GM19467 (cell line): Measurements from ENCODE around the gene ADAM22.
A peak's percentile ranks its signal among the peaks of the same experiment; 100 is the strongest.

Experiments
- ATAC-seq: cut with Tn5 transposase; IDR thresholded peaks from one replicate; pipeline ENCODE4 v1.9.1; 2021; ENCODE audit warnings: mild to moderate bottlenecking, moderate library complexity; ENCODE audit not compliant: unreplicated experiment

Gene ADAM22

GRCh38 chr7:88212918-88213317, 278.9 kb downstream of the ADAM22 start:
- no peak for ATAC-seq

GRCh38 chr7:88214456-88214855, 280.4 kb downstream of the ADAM22 start:
- ATAC-seq: no peak

GRCh38 chr7:88215295-88215694, 281.2 kb downstream of the ADAM22 start:
- no peak for ATAC-seq

- no peak for ATAC-seq
Observed at GRCh38 chr7:88216276-88216675, 282.2 kb downstream of the ADAM22 start.

DNA sequence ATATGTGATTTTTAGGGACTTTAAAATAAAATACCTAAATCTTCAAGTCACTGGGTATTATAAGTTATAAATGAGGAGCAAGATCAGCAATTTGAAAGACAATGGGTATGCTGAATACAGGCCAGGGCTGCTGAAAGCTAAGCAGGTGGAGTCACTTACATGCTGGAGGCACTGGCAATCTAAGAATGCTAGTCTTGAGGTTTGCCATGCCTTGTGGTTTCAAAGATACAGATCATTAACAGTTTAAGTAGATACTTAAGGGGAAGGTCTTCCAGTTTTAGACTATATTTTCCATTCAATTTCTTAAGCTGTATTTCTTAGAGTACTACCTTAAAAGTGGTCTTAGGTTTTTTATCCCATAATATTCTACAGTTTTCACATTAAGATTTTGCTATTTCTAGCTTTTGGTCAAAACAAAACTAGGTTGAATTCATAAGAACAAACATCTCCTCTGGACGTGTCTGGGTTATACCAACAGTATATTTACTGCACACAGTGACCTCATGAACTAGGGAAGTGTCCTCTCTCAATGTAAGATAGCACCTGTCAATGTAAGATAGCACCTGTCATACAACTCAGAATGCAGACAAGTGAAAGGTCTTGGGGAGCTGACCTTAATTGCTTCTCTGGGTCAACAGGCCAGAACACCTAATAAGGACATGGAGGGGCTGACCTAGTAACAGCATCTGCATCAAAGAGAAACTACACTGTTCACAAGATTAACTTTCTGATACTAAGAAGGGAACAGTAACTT, 283.8 kb downstream of the ADAM22 start:
- ATAC-seq: peak; percentile 78

DNA sequence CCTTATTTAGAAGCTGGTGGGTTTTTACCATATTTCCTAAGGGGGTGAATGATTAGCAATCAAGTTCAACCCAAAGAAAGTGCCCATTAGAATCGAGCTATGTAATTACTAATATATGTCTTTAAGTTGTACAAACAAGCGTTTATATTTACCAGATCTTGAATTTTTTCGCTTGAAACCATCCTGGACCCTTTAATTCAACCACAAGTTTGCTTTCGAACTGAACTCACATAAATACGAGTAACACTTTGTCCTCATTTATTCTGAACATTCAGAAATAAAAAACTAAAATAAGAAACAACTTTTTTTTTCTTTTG, 284.3 kb downstream of the ADAM22 start:
- ATAC-seq: no peak

DNA sequence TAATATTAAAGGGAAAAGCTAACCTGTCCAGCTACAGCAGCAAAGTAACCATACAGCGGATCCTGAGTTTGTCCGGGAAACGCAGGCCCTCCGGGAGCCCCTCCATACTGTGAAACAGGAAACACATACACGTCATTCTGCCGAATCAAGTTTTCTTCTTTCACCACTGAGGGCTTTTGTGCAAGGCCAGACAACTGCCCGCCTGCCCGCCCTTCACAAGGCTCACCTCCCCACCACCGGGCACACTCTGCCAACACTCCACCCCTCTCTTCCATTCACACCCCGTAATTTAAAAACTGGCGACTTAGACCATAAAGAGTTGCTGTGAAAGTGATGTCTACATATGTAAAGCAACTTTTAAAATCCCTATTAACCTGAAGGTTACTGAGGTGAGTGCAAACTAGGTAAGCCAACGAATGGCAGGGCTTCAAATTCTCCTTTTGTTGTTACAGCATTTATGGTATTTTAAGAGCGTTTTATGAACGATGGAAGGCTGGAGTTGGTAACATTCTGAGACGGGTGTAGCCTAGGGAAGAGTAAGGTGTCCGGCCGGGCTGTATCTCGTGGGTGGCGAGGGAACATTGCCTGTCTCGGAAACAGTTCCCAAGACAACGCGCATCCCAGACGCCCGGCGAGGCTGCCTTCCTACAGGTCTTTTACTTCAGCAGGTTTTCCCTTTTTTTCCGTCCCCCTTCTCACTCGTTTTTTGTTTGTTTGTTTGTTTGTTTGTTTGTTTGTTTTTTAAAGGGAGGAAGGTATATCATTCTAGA, 285.0 kb downstream of the ADAM22 start:
- peak; percentile 34 for ATAC-seq

- peak; percentile 64 for ATAC-seq
Observed at GRCh38 chr7:88219781-88220747, 286.0 kb downstream of the ADAM22 start, which contains the start of gene SRI. TSS of gene SRI (minus strand) at chr7:88220038. CDS start at chr7:88220026, 12 bp downstream.

- ATAC-seq: no peak
Observed at GRCh38 chr7:88223265-88223664, 289.2 kb downstream of the ADAM22 start.

GRCh38 chr7:88224601-88225275, 290.7 kb downstream of the ADAM22 start:
- no peak for ATAC-seq

DNA sequence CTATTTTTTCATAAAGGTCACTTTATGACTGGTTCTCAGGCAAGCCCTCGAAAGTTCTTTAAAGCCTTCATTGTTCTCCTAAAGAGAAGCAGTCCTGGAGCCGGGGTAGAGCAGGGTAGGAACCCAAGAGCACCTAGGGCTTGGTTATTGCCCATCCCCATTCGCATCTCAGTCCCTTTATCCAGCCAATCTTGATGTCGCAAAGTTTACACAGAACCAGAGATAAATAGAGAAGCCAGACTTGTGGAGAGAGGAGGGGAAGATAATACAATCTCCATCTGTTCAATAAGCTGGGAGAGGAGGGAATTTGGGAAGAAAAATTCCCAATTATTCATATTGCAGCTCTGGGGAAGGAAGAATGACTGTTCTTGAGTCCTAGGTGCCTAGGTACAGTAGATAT, 292.1 kb downstream of the ADAM22 start:
- ATAC-seq: no peak

GRCh38 chr7:88226886-88227516, 292.9 kb downstream of the ADAM22 start:
- ATAC-seq: no peak

- ATAC-seq: no peak
Observed at GRCh38 chr7:88229302-88229995, 295.4 kb downstream of the ADAM22 start.

DNA sequence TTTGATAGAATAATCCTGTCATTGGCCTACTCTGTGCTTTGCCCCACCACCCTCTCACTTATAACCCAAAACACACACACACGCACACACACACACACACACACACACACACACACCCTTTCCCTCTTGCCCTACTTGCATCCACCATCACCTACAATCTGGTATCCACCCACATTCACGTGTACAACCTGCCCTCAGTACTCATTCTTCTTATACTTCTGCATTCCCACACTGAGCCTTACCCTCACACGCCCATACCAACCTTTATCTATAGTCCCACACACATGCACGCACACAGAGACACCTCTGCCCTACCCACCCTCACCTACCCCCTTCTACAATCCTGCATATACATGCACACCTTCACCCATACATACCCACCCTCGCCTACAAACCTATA, 296.6 kb downstream of the ADAM22 start:
- no peak for ATAC-seq

GRCh38 chr7:88233828-88234227, 299.8 kb downstream of the ADAM22 start:
- ATAC-seq: no peak

DNA sequence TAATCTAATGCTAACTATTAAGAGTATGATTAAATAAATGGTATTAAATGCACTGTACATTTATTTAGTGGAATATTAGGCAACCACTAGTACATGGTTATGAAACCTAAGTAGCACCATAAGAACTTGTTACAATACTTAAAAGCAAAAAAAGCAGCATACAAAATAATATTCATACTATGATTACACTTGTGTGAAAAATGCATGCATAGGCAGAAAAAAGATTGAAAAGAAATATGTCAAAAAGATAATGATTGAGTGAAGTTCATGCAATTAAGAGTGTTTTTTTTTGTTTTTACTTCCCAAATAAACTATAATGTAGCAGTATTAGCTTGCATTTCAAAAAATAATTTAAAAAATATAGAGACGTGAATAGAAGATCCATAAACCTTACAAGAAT, 305.8 kb downstream of the ADAM22 start:
- no peak for ATAC-seq

- peak; percentile 76 for ATAC-seq
Observed at GRCh38 chr7:88243345-88243909, 309.4 kb downstream of the ADAM22 start.

DNA sequence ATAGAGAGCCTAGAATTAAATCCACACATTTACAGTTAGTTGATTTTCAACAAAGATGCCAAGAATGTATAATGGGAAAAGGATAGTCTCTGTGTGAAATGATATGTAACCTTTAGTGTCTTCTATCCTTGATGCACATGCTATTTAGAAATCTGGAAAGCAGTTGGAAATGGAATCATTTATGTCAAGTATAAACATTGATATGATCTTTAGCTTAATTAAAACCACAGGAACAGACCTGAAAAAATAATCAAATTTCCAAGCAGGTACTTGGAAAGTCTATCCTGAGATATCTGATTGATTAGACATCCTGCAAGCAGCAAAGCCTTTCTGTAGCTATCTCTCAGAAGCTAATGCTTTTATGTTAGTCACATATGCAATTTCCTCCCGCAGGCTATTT, 310.2 kb downstream of the ADAM22 start:
- no peak for ATAC-seq
